NCI-H128 (cell line): ENCODE data around the gene CBY3.
"Not testable (repeated sequence)": the region's sequence is repeated elsewhere in the genome, so short reads cannot be mapped to it uniquely, and the experiment has no call there.

Source experiments
- DNase-seq: peaks from one replicate; lab custom pipeline; 2025; ENCODE audit not compliant: unreplicated experiment; lab: John Stamatoyannopoulos, UW

Gene CBY3

DNA sequence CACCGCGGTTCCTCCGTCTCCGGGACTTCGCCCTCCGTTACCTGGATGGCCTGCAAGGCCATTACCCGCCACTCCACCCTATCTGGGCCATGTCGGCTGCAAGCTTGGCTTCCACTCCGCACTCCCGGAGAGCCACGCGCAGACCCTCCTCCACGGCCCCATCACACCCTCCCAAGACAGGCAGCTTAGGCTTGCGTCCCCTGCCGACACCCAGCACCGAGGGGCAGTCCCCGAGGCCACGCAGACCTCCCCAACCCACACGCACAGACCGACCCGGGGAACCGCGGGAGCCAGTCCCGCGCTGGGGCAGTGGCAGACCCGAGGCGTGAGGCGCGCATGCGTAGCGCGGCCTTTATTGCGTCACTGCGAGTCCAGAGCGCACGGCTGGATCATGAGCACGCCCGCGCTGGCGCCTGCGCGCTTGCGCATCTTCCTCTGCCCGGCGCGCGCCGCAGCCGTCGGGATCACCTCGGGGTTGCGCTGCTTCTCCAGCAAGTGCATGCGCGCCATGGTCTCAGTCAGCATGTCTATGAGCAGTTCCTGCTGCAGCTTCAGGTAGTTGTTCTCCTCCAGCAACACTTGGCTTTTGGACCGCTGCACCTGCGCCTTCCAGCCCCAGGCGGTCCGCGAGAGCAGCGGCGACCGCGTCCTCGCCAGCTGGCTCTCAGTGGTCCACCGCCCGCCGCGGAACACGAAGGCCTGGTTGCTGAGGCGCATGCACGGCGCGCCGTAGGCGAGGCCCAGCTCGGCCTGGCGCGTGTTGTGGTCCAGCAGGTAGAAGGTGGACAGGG is 2.4 kb downstream of the CBY3 start:
- peak; percentile 65 for DNase-seq

- DNase-seq: no peak
Measured at GRCh38 chr5:179668391-179668790, 12.4 kb downstream of the CBY3 start.

GRCh38 chr5:179661647-179662046 is 19.2 kb downstream of the CBY3 start:
- not testable (repeated sequence) for DNase-seq

DNA sequence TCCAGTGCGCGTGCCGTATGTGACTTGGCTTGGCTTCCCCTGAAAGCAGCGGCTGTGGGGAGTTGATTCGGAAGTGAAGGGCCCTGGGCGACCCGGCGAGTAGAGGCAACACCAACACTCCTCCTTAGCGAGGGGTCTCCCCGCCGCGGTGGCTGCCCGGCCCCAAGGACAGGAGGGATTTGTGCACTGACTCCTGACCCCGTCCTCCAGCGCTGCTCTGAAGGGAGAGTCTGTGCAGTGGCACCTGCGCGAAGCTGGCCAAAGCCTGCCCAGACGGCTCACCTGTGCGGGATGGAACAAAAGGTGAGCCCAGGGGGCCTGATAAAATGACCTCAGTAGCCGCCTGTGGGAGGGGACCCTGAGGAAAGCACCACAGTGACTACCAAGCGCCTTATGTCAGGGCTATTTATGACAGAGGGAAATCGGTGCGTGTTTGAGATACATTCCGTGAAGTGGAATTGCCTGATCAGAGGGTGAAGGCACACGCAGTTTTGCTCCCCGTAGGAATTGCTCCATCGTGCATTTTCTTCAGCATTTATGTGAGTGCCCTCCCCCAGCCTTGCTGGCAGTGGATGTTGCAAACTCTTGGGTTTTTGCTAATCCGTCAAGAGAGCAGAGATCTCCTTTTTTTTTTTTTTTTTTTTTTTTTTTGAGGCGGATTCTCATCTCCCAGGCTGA is 22.5 kb downstream of the CBY3 start:
- DNase-seq: not testable (repeated sequence)

GRCh38 chr5:179657302-179658178 is 23.3 kb downstream of the CBY3 start:
- not testable (repeated sequence) for DNase-seq

GRCh38 chr5:179653135-179653534 is 27.7 kb downstream of the CBY3 start:
- DNase-seq: not testable (repeated sequence)

GRCh38 chr5:179650245-179650644 is 30.6 kb downstream of the CBY3 start:
- not testable (repeated sequence) for DNase-seq

DNA sequence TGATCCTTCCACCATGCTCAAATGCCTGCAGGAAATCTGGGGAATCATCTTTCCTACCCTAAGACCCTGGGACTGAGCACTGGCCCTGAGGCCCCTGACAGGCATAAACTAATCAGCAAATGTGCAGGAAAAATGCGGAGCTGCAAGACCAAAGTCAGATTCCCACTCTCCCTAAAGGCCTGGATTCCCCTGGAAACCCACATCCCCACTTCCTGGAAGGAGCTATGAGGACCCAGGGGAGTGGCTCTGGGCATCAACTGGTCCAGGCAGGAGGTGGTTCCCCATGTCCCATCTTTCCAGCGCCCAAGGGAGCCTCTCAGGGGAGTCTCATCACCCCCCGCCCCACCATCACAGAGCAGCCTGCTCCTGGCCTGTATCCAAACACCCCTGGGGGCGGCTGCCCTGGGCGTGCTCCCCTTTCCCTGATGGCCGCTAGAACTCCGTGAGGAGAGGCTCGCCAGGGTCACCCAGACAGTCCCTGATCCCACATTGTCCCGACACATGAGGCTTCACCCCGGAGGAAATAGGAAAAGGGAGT is 31.6 kb downstream of the CBY3 start:
- DNase-seq: not testable (repeated sequence)

DNA sequence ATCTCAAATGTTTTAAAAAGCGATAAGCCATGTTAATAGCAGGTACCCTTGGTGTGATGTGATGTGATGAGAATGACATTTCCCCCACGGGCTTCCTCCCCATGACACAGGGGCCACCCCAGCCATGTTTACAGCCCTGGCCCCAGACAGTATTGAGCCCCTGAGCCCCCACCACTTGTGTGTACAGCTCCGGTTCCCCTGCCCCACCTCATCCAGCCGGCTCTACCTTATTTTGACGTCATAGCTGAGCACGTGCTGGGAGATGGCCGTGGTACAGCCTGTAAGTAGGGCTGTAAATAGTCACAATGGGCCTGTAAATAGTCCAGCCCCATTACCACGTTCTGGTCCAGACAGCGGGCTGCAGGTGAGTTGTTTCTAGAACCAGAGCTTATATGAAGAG is 32.4 kb downstream of the CBY3 start:
- no peak for DNase-seq

GRCh38 chr5:179644766-179645165 is 36.1 kb downstream of the CBY3 start:
- DNase-seq: not testable (repeated sequence)

- DNase-seq: not testable (repeated sequence)
Measured at GRCh38 chr5:179643141-179643920, 37.5 kb downstream of the CBY3 start.

DNA sequence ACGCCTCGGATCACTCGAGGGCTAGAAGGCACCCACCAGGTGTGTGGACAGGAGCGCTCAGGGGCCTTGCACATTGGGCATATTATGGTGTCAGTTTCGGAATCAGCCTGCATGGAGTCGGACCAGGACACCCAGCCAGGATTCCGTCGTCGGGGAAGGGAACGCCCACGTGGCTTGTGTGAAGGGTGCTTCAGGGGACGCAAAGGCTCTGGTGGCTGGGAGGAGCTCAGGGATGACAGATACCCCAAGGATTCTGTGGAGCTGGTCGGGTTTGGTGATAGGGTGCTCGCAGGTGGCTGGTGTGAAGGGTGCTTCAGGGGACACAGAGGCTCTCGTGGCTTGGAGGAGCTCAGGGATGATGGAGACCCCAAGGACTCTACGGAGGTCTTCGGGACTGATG is 38.2 kb downstream of the CBY3 start:
- not testable (repeated sequence) for DNase-seq

GRCh38 chr5:179641745-179642144 is 39.1 kb downstream of the CBY3 start:
- DNase-seq: not testable (repeated sequence)

- not testable (repeated sequence) for DNase-seq
Measured at GRCh38 chr5:179639296-179639695, 41.5 kb downstream of the CBY3 start.

DNA sequence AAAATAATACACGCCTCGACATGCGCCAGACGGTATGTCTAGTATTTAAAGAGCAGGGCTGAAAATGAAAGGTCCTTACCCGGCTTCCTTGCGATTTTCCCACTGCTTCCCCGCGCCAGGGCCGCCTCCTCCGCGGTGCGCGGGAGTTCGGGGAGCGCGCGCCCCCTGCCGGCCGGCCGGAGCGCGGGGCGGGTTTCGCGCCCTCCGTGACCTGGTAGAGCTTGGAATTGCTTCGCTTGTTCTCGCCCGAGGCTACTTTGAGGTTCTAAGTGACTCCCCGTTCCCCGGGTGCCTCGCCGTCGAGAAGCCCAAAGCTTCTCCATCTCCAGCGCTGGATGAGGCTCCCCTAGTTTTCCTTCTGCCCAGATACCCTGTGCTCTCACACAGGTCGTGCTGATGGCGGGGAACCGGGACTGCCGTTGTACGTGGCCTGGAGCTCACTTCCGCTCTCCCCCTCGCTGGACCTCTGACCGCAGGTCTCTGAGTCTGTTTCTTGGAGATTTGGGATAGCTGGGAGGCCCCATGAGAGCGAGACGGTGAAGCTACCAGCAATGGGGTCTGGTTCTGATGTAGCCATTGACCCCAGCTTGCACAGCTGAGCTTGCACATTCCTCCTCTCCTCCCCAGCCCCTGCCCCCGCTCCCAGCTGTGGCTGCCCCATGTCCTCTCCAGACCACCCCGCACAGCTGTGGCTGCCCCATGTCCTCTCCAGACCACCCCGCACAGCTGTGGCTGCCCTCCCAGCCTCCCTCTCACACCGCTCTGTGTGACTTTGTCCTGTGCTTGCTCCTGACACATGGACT is 46.3 kb downstream of the CBY3 start:
- not testable (repeated sequence) for DNase-seq

GRCh38 chr5:179633501-179634369 is 47.1 kb downstream of the CBY3 start:
- not testable (repeated sequence) for DNase-seq
